ENCODE data around the gene PAK1IP1. TPM values are rescaled to one million over a fixed set of nuclear protein-coding genes. Genes with fewer than 3 reads are reported as not detected.
"Not testable (repeated sequence)": the region's sequence is repeated elsewhere in the genome, so short reads cannot be mapped to it uniquely, and the experiment has no call there.

PAK1IP1 gene
- total RNA-seq, 1 donor from 2014 or later: 12.2 TPM

- Mint-ChIP-seq H3K9me3 (ENCODE audit: unreplicated experiment) (no peaks in the 10 kb centered on the region), H3K36me3 (ENCODE audit: unreplicated experiment) (peaks cover 14% of the 10 kb centered on the region), H3K27ac (ENCODE audit: unreplicated experiment) (no peak overlapping the region), H3K27me3 (ENCODE audit: unreplicated experiment) (no peaks in the 10 kb centered on the region), H3K4me1 (ENCODE audit: unreplicated experiment) (peaks cover 31% of the 10 kb centered on the region), H3K4me3 (ENCODE audit: unreplicated experiment) (no peak overlapping the region)
- no peak for DNase-seq (ENCODE audit: extremely low spot score, unreplicated experiment)
- TF ChIP-seq CTCF (IDR thresholded peaks at IDR 0.05): no peak
Measured at GRCh38 chr6:10696655-10697054, 1.9 kb downstream of the PAK1IP1 start.

GRCh38 chr6:10713962-10714361, 19.2 kb downstream of the PAK1IP1 start:
- DNase-seq (ENCODE audit: extremely low spot score, unreplicated experiment): no peak
- H3K4me3 Mint-ChIP-seq (ENCODE audit: unreplicated experiment): no peak overlapping the region
- no peak overlapping the region for H3K27ac Mint-ChIP-seq (ENCODE audit: unreplicated experiment)
- H3K36me3 Mint-ChIP-seq (ENCODE audit: unreplicated experiment): peaks cover 8% of the 10 kb centered on the region
- H3K4me1 Mint-ChIP-seq (ENCODE audit: unreplicated experiment): no peaks in the 10 kb centered on the region
- H3K9me3 Mint-ChIP-seq (ENCODE audit: unreplicated experiment): no peaks in the 10 kb centered on the region
- no peaks in the 10 kb centered on the region for H3K27me3 Mint-ChIP-seq (ENCODE audit: unreplicated experiment)
- no peak for TF ChIP-seq CTCF (IDR thresholded peaks at IDR 0.05)

DNA sequence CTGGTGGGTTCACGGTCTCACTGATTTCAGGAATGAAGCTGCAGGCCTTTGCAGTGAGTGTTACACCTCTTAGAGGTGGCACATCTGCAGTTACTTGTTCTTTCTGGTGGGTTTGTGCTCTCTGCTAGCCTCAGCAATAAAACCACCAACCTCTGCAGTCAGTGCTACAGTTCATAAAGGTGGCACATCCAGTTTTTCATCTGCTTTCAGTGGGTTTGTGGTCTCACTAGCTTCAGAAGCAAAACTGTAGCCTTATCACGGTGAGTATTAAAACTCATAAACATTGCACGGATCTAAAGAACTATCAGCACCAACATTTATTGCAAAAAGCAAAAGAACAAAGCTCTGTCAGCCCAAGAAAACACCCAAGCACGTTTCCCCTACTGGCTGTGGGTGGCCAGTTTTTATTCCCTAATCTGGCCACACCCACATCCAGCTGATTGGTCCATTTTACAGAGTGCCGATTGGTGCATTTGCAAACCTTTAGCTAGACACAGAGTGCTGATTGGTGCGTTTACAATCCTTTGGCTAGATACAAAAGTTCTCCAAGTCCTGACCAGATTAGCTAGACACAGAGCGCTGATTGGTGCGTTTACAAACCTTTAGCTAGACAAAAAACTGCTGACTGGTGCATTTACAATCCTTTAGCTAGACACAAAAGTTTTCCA, 24.7 kb downstream of the PAK1IP1 start:
- H3K4me1 Mint-ChIP-seq (ENCODE audit: unreplicated experiment): peaks cover 21% of the 10 kb centered on the region
- no peak overlapping the region for H3K27ac Mint-ChIP-seq (ENCODE audit: unreplicated experiment)
- no peaks in the 10 kb centered on the region for H3K27me3 Mint-ChIP-seq (ENCODE audit: unreplicated experiment)
- TF ChIP-seq CTCF (IDR thresholded peaks at IDR 0.05): no peak
- H3K36me3 Mint-ChIP-seq (ENCODE audit: unreplicated experiment): no peaks in the 10 kb centered on the region
- peaks cover 3% of the 10 kb centered on the region for H3K9me3 Mint-ChIP-seq (ENCODE audit: unreplicated experiment)
- DNase-seq (ENCODE audit: extremely low spot score, unreplicated experiment): no peak
- H3K4me3 Mint-ChIP-seq (ENCODE audit: unreplicated experiment): no peak overlapping the region

DNA sequence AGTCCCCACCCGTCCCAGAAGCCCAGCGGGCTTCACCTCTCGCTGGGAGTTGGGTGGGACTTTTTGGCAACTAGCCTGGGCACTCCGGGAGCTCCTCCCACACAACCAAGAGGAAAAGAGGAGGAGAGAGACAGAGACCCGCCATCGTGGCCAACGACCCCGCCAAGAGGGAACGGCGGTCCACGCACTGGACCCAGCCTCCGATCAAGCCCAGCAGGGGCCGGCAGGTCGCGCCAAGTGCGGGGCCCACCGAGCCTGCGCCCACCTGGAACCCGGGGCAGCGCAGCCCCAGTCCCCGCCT, 25.1 kb downstream of the PAK1IP1 start:
- Mint-ChIP-seq H3K36me3 (ENCODE audit: unreplicated experiment) (no peaks in the 10 kb centered on the region), H3K4me3 (ENCODE audit: unreplicated experiment) (no peak overlapping the region), H3K4me1 (ENCODE audit: unreplicated experiment) (peaks cover 24% of the 10 kb centered on the region), H3K27me3 (ENCODE audit: unreplicated experiment) (no peaks in the 10 kb centered on the region), H3K27ac (ENCODE audit: unreplicated experiment) (no peak overlapping the region), H3K9me3 (ENCODE audit: unreplicated experiment) (peaks cover 3% of the 10 kb centered on the region)
- no peak for TF ChIP-seq CTCF (IDR thresholded peaks at IDR 0.05)
- no peak for DNase-seq (ENCODE audit: extremely low spot score, unreplicated experiment)

GRCh38 chr6:10720265-10720959, 25.6 kb downstream of the PAK1IP1 start:
- peaks cover 3% of the 10 kb centered on the region for H3K9me3 Mint-ChIP-seq (ENCODE audit: unreplicated experiment)
- peaks cover 2% of the 10 kb centered on the region for H3K36me3 Mint-ChIP-seq (ENCODE audit: unreplicated experiment)
- no peak for DNase-seq (ENCODE audit: extremely low spot score, unreplicated experiment)
- H3K27me3 Mint-ChIP-seq (ENCODE audit: unreplicated experiment): no peaks in the 10 kb centered on the region
- peaks cover 29% of the 10 kb centered on the region for H3K4me1 Mint-ChIP-seq (ENCODE audit: unreplicated experiment)
- TF ChIP-seq CTCF (IDR thresholded peaks at IDR 0.05): no peak
- H3K27ac Mint-ChIP-seq (ENCODE audit: unreplicated experiment): no peak overlapping the region
- no peak overlapping the region for H3K4me3 Mint-ChIP-seq (ENCODE audit: unreplicated experiment)

- not testable (repeated sequence) for H3K9me3 Mint-ChIP-seq (ENCODE audit: unreplicated experiment)
Measured at GRCh38 chr6:10720960-10721849, 26.4 kb downstream of the PAK1IP1 start.

More at GRCh38 chr6:10720960-10721849, 26.4 kb downstream of the PAK1IP1 start:
- Mint-ChIP-seq H3K4me3 (ENCODE audit: unreplicated experiment) (peak overlapping the region; percentile 98), H3K27ac (ENCODE audit: unreplicated experiment) (peak overlapping the region; percentile 98), H3K4me1 (ENCODE audit: unreplicated experiment) (peaks cover 32% of the 10 kb centered on the region)
- H3K27me3 Mint-ChIP-seq (ENCODE audit: unreplicated experiment); DNase-seq (ENCODE audit: extremely low spot score, unreplicated experiment); H3K36me3 Mint-ChIP-seq (ENCODE audit: unreplicated experiment): not testable (repeated sequence)

Data from osteocyte (in vitro differentiated cells).